GM10266 (cell line): ENCODE results near the gene FGF2.
"Not testable (repeated sequence)": the region's sequence is repeated elsewhere in the genome, so short reads cannot be mapped to it uniquely, and the experiment has no call there.

Source experiments
- DNase-seq: peaks from one replicate; pipeline ENCODE4 v3.0.0; 2012; ENCODE audit errors: extremely low spot score
- TF ChIP-seq, protein P1 (sequence below): IDR thresholded peaks from 2 replicates; pipeline ENCODE4 v1.5.1; 2012; ENCODE audit warnings: mild to moderate bottlenecking, low read depth; ENCODE audit not compliant: control insufficient read depth, insufficient read depth; ENCODE audit errors: missing control alignments

The FGF2 gene

DNA sequence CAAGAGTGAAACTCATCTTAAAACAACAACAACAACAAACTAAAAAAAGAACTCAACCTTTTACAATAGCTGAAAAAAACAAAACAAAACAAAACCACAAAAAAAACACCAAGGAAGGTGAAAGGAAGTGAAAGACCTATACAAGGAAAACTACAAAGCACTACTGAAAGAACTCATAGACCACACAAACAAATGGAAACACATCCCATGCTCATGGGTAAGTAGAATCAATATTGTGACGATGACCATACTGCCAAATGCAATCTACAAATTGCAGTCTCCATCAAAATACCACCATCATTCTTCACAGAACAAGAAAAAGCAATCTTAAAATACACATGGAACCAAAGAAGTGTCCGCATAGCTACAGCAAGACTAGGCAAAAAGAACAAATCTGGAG is 41.5 kb upstream of the FGF2 start:
- no peak for DNase-seq
- TF ChIP-seq, protein P1, sequence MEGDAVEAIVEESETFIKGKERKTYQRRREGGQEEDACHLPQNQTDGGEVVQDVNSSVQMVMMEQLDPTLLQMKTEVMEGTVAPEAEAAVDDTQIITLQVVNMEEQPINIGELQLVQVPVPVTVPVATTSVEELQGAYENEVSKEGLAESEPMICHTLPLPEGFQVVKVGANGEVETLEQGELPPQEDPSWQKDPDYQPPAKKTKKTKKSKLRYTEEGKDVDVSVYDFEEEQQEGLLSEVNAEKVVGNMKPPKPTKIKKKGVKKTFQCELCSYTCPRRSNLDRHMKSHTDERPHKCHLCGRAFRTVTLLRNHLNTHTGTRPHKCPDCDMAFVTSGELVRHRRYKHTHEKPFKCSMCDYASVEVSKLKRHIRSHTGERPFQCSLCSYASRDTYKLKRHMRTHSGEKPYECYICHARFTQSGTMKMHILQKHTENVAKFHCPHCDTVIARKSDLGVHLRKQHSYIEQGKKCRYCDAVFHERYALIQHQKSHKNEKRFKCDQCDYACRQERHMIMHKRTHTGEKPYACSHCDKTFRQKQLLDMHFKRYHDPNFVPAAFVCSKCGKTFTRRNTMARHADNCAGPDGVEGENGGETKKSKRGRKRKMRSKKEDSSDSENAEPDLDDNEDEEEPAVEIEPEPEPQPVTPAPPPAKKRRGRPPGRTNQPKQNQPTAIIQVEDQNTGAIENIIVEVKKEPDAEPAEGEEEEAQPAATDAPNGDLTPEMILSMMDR, result no peak

DNA sequence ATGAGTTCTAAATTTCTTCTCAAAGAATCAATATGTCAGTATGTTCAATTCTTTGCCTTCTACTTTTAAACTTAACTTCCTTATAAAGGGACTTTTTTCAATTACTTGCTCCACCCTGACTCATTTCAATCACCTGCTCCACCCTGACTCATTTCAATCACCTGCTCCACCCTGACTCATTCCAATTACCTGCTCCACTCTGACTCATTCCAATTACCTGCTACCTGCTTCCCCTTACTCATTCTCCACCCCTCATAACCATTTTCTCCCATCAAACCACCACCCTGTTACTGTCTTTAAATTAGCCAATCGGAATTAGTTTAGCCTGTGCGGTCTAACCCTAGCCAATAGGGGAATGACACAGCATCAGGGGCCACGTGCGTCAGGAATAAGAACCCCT is 40.3 kb upstream of the FGF2 start:
- DNase-seq, result not testable (repeated sequence)

DNA sequence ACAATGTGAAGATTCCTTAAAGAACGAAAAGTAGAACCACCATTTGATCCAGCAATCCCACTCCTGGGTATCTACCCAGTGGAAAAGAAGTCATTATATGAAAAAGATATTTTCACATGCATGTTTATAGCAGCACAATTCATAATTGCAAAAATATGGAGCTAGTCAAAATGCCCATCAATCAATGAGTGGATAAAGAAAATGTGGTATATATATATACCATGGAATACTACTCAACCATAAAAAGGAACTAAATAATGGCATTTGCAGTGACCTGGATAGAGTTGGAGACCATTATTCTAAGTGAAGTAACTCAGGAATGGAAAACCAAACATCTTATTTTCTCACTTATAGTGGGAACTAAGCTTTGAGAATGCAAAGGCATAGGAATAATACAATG is 39.7 kb upstream of the FGF2 start:
- not testable (repeated sequence) for DNase-seq

GRCh38 chr4:122787940-122788339 is 38.7 kb upstream of the FGF2 start:
- no peak for DNase-seq
- TF ChIP-seq, protein P1, result no peak

DNA sequence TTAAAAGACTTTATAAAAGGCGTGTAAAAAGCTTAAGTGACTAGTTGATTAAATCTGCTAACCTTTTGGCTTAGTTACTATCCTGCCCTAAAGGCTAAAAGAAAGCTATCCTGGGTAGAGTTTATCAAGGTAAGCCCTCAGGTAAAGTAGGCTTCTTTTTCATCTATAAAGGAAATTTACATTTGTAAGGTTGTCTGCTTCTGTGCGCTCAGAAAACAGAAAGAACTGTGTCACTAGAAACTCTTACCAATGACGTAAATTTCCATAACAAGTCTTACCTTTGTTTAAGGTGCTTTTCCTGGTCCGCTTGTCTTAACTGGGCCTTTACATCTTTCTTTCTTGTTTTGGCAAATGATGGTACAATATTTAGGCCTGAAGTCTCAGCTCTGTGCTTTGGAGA is 37.7 kb upstream of the FGF2 start:
- TF ChIP-seq, protein P1, result no peak
- DNase-seq, result no peak

DNA sequence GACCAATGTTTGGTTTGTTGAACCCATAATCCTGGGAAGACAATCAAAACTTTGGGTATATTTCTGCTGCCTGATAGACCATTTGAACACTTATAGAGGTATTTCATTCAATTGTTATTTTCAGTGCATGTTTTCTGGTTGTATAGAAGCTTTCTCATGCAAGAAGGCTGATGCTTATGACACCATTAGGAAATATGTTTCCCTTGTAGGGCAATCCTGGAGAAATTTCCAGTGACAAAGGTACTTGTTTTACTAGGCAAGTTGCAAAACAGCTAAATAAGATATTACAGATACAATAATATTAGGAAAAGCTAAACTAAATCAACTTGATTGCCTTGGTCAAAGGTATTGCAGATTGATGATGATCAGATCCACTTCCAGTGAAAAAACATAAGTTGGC is 32.8 kb upstream of the FGF2 start:
- no peak for DNase-seq
- TF ChIP-seq, protein P1, result no peak

DNA sequence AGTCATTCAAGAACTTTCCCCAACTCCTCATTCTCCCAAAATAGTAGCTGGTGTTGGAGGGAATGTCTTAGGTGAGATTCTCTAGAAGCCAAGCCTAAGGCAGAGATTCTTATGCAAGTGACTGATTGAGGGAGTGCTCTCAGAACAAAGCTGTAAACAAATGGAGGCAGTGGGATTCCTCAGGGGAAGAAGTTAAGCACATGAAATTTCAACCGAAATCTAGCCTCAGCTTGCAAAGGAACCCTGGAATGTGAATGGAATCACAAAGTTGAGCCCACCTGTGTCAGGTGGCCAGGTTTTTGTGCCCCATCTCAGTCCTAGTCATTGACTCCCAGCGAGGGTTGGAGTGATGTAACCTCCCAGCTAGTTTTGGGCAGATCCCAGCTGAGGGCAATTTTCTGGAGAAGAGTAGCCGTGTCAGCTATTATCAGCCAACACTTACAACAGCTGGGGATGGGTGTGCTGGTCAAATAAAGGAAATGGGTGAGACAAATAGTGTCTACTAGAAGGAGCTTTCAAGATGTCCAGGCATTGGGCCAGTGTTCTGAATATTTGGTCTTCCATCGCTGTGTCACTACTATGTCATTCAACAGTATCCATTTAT is 29.7 kb upstream of the FGF2 start:
- no peak for DNase-seq
- TF ChIP-seq, protein P1, result no peak

- TF ChIP-seq, protein P1, result no peak
- no peak for DNase-seq
Observed at GRCh38 chr4:122797405-122798094, 29.1 kb upstream of the FGF2 start.
